OCI-LY7 (cell line): Measurements from ENCODE around the gene USP34. TPM values are rescaled to one million over a fixed set of nuclear protein-coding genes. Genes with fewer than 3 reads are reported as not detected.

ENCODE experiments used
- BruUV-seq: library from RNA; stranded (reverse); fragments of 400-500 nt; replicated peaks from 2 replicates; lab custom pipeline; 2021; lab: Mats Ljungman, UMichigan
- CTCF ChIA-PET: fragments of 300-600 bp; sonication (Branson Sonifier 250); formaldehyde crosslinking; loops from one replicate; lab custom pipeline; 2022; ENCODE audit warnings: antibody characterized with exemption; ENCODE audit not compliant: unreplicated experiment; lab: Charles Lee
- POLR2A ChIA-PET: fragments of 300-600 bp; sonication (Branson Sonifier 250); formaldehyde crosslinking; loops from one replicate; lab custom pipeline; 2022; ENCODE audit warnings: antibody characterized with exemption; lab: Charles Lee
- DNase-seq: peaks from one replicate; pipeline ENCODE4 v3.0.0-alpha.2; 2015; ENCODE audit warnings: low spot score
- H2AFZ ChIP-seq: fragments of 200-600 bp; sonication (generic), shearing (Covaris generic); 2 replicates; pipeline ENCODE4 v1.6.1; 2014; ENCODE audit warnings: mild to moderate bottlenecking, antibody characterized with exemption, low read length, moderate library complexity
- H3K27ac ChIP-seq: fragments of 200-600 bp; sonication (generic); 2 replicates; pipeline ENCODE4 v1.5.1; 2014; ENCODE audit warnings: mixed run types, low read depth, mild to moderate bottlenecking, moderate library complexity, low read length, inconsistent platforms; ENCODE audit not compliant: poor library complexity, severe bottlenecking
- H3K36me3 ChIP-seq: fragments of 200-600 bp; sonication (generic); 2 replicates; pipeline ENCODE4 v1.6.1; 2014; ENCODE audit warnings: mild to moderate bottlenecking, antibody characterized with exemption, low read length, moderate library complexity, mixed read lengths; ENCODE audit not compliant: insufficient read depth
- H3K4me1 ChIP-seq: fragments of 200-600 bp; sonication (generic); 2 replicates; pipeline ENCODE4 v1.5.1; 2014; ENCODE audit warnings: mild to moderate bottlenecking, low read length; ENCODE audit not compliant: insufficient read depth, poor library complexity, severe bottlenecking
- H3K4me2 ChIP-seq: fragments of 200-600 bp; sonication (generic); 2 replicates; pipeline ENCODE4 v1.6.1; 2014; ENCODE audit warnings: mild to moderate bottlenecking, low read length
- H3K4me3 ChIP-seq: fragments of 200-600 bp; sonication (generic); 2 replicates; pipeline ENCODE4 v1.5.1; 2014; ENCODE audit warnings: mild to moderate bottlenecking, low read depth, low read length; ENCODE audit not compliant: poor library complexity, severe bottlenecking
- H3K79me2 ChIP-seq: fragments of 200-600 bp; sonication (generic); 2 replicates; pipeline ENCODE4 v1.6.1; 2016; ENCODE audit warnings: low read depth, mild to moderate bottlenecking, low read length, moderate library complexity, mixed read lengths; ENCODE audit not compliant: insufficient read depth
- H3K9me2 ChIP-seq: fragments of 200-600 bp; sonication (generic); 2 replicates; pipeline ENCODE4 v1.6.1; 2016; ENCODE audit warnings: mild to moderate bottlenecking, low read length, mixed read lengths; ENCODE audit not compliant: insufficient read depth
- H3K9me3 ChIP-seq: fragments of 200-600 bp; sonication (generic); 2 replicates; pipeline ENCODE4 v1.6.1; 2014; ENCODE audit warnings: mild to moderate bottlenecking, mixed run types, low read length, mixed read lengths
- H4K20me1 ChIP-seq: fragments of 200-600 bp; sonication (generic); 2 replicates; pipeline ENCODE4 v1.6.1; 2014; ENCODE audit warnings: mild to moderate bottlenecking, antibody characterized with exemption, low read length, moderate library complexity, mixed read lengths; ENCODE audit not compliant: insufficient read depth
- EZH2phosphoT487 ChIP-seq: fragments of 200-600 bp; sonication (generic); IDR thresholded peaks from 2 replicates; pipeline ENCODE4 v1.6.1; 2018; ENCODE audit warnings: low read depth, borderline replicate concordance, mild to moderate bottlenecking, mixed run types, antibody characterized with exemption, low read length, moderate library complexity, mixed read lengths
- intact Hi-C: fragments of 100-400 bp; cut with micrococcal nuclease; formaldehyde crosslinking; loops from one replicate; pipeline ENCODE4 v1.10.0; 2022; ENCODE audit not compliant: unreplicated experiment
- total RNA-seq, 2 experiments: library from RNA; depleted of rRNA in 1 of 2; stranded (reverse); fragments of >200 nt in 1 of 2; shearing (Covaris generic) in 1 of 2; gene quantifications; 2 replicates each; pipeline ENCODE4 v1.2.3, GENCODE V29; 2014 to 2022
- TF ChIP-seq, protein P1 (sequence below): fragments of 200-600 bp; sonication (generic); conservative IDR thresholded peaks from 2 replicates; pipeline ENCODE4 v1.5.1; 2014; ENCODE audit warnings: mild to moderate bottlenecking, antibody characterized with exemption, low read length, moderate library complexity, mixed read lengths

The USP34 gene
- total RNA-seq, 2 experiments from 2014 or later: 192 to 344 TPM

DNA sequence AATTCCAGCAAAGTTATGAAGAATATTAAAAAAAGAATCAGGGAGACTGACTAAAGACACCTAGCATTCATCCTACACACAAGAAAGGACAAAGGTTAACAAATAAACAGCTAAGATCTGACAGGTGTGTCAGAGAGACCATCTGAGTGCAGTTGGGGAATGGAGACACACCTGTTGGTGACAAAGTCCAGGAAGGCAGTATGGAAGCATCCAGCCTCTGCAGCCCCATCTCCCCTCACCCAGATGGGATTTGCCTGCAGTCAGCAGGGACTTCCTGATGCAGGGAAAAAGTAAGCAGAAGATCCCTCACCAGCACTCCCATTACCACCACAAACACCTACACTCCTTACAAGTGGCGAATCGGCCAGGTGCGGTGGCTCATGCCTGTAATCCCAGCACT, 37.9 kb downstream of the USP34 start:
- no peaks in the 10 kb centered on the region for H3K9me2 ChIP-seq
- peaks cover 100% of the 10 kb centered on the region for H3K79me2 ChIP-seq
- peak overlapping the region; percentile 33 for H3K4me2 ChIP-seq
- peak overlapping the region; percentile 61 for H3K27ac ChIP-seq
- peaks cover 82% of the 10 kb centered on the region for H3K4me1 ChIP-seq
- ChIA-PET POLR2A (interaction anchor here (0.8 to 3.7 kb wide), 4 partner anchors 9 to 29 kb away, joined by 3 to 37 read pairs (median 4); no protein-coding TSS in a partner anchor), CTCF (interaction anchor here (0.7 kb wide), 1 partner anchor 14 kb away, joined by 3 read pairs; no protein-coding TSS in a partner anchor)
- no peak overlapping the region for H2AFZ ChIP-seq
- intact Hi-C loops: no loop called here
- TF ChIP-seq, protein P1, sequence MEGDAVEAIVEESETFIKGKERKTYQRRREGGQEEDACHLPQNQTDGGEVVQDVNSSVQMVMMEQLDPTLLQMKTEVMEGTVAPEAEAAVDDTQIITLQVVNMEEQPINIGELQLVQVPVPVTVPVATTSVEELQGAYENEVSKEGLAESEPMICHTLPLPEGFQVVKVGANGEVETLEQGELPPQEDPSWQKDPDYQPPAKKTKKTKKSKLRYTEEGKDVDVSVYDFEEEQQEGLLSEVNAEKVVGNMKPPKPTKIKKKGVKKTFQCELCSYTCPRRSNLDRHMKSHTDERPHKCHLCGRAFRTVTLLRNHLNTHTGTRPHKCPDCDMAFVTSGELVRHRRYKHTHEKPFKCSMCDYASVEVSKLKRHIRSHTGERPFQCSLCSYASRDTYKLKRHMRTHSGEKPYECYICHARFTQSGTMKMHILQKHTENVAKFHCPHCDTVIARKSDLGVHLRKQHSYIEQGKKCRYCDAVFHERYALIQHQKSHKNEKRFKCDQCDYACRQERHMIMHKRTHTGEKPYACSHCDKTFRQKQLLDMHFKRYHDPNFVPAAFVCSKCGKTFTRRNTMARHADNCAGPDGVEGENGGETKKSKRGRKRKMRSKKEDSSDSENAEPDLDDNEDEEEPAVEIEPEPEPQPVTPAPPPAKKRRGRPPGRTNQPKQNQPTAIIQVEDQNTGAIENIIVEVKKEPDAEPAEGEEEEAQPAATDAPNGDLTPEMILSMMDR: no peak
- TF ChIP-seq EZH2phosphoT487: no peak
- no peak overlapping the region for H3K4me3 ChIP-seq
- no peaks in the 10 kb centered on the region; the same call in 1 of the 2 replicates for H3K9me3 ChIP-seq
- peaks cover 42% of the 10 kb centered on the region for H3K36me3 ChIP-seq
- DNase-seq: no peak
- no TSS peak for BruUV-seq
- peaks cover 26% of the 10 kb centered on the region; the same call in 1 of the 2 replicates for H4K20me1 ChIP-seq

DNA sequence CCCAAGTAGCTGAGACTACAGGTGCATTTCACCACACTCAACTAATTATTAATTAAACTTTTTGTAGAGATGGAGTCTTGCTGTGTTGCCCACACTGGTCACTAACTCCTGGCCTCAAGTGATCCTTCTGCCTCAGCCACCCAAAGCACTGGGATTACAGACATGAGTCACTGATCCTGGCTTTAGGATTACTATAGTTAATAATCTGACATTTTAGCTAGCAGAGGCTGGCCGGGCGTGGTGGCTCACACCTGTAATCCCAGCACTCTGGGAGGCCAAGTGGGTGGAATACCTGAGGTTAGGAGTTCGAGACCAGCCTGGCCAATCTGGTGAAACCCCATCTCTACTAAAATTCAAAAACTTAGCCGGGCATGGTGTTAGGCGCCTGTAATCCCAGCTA, 39.5 kb downstream of the USP34 start:
- H3K9me3 ChIP-seq: no peaks in the 10 kb centered on the region; the same call in 1 of the 2 replicates
- DNase-seq: no peak
- ChIA-PET POLR2A (interaction anchor here (1.1 to 3.7 kb wide), 2 partner anchors 10 to 28 kb away, joined by 6 to 37 read pairs; no protein-coding TSS in a partner anchor), CTCF (no interaction called here)
- no peaks in the 10 kb centered on the region for H3K9me2 ChIP-seq
- H3K36me3 ChIP-seq: peaks cover 52% of the 10 kb centered on the region
- H3K4me1 ChIP-seq: peaks cover 83% of the 10 kb centered on the region
- intact Hi-C loops: no loop called here
- peak overlapping the region; percentile 35 for H3K27ac ChIP-seq
- no peak overlapping the region for H2AFZ ChIP-seq
- no TSS peak for BruUV-seq
- H3K4me3 ChIP-seq: no peak overlapping the region
- peaks cover 18% of the 10 kb centered on the region; the same call in 1 of the 2 replicates for H4K20me1 ChIP-seq
- H3K79me2 ChIP-seq: peaks cover 100% of the 10 kb centered on the region
- TF ChIP-seq, protein P1: no peak
- no peak for TF ChIP-seq EZH2phosphoT487
- no peak overlapping the region for H3K4me2 ChIP-seq
